ENCODE data around the gene ZDHHC8. TPM values are rescaled to one million over a fixed set of nuclear protein-coding genes. Genes with fewer than 3 reads are reported as not detected.

Gene ZDHHC8, protein sequence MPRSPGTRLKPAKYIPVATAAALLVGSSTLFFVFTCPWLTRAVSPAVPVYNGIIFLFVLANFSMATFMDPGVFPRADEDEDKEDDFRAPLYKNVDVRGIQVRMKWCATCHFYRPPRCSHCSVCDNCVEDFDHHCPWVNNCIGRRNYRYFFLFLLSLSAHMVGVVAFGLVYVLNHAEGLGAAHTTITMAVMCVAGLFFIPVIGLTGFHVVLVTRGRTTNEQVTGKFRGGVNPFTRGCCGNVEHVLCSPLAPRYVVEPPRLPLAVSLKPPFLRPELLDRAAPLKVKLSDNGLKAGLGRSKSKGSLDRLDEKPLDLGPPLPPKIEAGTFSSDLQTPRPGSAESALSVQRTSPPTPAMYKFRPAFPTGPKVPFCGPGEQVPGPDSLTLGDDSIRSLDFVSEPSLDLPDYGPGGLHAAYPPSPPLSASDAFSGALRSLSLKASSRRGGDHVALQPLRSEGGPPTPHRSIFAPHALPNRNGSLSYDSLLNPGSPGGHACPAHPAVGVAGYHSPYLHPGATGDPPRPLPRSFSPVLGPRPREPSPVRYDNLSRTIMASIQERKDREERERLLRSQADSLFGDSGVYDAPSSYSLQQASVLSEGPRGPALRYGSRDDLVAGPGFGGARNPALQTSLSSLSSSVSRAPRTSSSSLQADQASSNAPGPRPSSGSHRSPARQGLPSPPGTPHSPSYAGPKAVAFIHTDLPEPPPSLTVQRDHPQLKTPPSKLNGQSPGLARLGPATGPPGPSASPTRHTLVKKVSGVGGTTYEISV
- polyA plus RNA-seq (2013, experiment 1 of 2; ENCODE audit: insufficient read length) = 51.7 TPM
- polyA plus RNA-seq (2013, experiment 2 of 2; ENCODE audit: insufficient read length) = 56.5 TPM

DNA sequence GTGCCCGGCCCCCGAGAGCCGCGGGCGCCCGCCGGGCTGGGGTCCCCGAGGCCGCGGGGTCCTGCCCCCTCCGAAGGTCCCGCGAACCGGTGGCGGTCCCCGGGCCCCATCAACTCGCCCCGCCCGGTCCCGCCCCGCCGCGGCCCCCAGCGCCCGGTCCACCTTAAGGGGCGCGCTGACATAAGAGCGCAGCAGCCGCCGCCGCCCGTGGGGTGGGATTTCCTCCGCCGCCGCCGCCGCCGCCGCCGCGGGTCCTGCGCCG, at the start of gene ZDHHC8:
TSS of gene ZDHHC8 (plus strand) at position 208 of the 262 bp plus-strand sequence. CDS start 144 bp downstream, outside the sequence.
- DNase-seq = peak; percentile 30

GRCh38 chr22:20083157-20083890, 48.3 kb upstream of the ZDHHC8 start:
- no peak for DNase-seq

DNA sequence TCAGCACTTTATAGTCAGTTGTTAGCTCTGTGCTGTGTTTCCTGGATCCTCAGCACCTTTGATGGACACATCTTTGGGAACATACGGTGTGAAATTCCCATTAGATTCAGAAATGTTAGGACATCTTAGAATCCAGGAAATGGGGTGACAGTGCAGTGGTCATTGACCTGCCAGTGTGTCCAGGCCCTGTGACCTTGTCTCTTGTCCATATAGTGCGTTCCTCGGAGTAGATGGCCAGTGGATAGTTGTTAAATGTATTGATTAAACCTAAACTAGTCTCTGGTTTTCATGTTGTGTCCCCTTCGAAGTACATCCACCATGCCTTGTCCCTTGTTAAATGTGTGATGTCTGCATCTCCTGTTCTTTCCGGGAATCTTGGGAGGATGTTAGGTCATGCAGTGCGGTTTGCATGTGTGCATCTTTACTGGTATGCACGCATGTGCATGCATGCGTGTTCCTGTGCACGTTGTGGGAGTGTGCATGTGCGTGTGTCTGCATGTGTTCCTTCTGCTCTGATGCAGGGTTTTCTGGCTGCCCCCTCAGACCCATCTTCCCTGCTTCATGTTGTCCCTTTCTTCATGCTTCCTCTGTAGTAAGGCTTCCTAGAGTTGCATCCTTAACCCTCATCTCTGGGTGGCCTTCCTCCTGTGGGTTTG, 47.6 kb upstream of the ZDHHC8 start:
- DNase-seq = no peak

- DNase-seq = no peak
These were observed 46.8 kb upstream of the ZDHHC8 start for GRCh38 chr22:20084547-20085413.

DNA sequence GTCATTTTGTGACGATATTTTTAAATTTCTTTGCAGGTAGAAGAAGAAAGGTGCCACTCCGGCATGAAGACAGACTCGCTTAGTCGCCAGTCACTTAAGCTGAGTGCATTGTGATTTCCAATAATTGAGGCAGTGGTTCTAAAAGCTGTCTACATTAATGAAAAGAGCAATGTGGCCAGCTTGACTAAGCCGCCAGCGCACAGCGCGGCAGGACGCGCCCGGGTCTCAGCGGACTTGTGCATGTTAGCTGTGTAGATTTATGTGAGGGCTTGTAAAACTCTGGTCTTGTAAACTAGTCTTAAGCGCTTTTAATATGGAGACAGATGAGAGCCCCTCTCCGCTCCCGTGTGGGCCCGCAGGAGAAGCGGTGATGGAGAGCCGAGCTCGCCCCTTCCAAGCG, 46.0 kb upstream of the ZDHHC8 start:
- no peak for DNase-seq

DNA sequence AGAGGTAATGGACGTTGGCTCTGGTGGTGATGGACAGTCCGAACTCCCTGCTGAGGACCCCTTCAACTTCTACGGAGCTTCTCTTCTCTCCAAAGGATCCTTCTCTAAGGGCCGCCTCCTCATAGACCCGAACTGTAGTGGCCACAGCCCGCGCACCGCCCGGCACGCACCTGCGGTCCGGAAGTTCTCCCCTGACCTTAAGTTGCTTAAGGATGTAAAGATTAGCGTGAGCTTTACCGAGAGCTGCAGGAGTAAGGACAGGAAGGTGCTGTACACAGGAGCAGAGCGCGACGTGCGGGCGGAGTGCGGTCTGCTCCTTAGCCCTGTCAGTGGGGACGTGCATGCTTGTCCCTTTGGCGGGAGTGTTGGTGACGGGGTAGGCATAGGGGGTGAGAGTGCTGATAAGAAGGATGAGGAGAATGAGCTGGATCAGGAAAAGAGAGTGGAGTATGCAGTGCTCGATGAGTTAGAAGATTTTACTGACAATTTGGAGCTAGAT, 45.5 kb upstream of the ZDHHC8 start:
- DNase-seq = no peak

DNA sequence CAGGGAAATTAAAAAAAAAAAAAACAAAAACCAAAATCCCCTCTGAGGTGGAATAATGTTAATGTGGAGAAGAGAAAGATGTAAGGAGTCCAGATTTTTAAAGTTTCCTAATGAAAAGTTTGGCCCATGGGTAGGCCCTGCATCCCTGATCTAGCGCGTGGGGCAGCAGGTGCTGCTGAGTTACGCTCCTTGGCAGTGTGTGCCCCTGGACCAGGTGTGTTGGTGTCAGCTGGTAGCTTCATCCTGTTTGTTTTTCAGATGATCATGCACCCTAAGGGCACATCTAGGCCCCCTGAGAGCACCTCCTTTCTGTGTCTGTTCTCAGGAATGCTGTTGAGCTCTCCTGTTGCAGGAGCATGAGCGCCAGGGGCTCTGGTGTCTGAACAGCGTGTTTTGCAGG, 44.8 kb upstream of the ZDHHC8 start:
- DNase-seq = no peak

- no peak for DNase-seq
These were observed 44.0 kb upstream of the ZDHHC8 start for GRCh38 chr22:20087319-20088262.

- no peak for DNase-seq
These were observed 43.3 kb upstream of the ZDHHC8 start for GRCh38 chr22:20088263-20088648.

DNA sequence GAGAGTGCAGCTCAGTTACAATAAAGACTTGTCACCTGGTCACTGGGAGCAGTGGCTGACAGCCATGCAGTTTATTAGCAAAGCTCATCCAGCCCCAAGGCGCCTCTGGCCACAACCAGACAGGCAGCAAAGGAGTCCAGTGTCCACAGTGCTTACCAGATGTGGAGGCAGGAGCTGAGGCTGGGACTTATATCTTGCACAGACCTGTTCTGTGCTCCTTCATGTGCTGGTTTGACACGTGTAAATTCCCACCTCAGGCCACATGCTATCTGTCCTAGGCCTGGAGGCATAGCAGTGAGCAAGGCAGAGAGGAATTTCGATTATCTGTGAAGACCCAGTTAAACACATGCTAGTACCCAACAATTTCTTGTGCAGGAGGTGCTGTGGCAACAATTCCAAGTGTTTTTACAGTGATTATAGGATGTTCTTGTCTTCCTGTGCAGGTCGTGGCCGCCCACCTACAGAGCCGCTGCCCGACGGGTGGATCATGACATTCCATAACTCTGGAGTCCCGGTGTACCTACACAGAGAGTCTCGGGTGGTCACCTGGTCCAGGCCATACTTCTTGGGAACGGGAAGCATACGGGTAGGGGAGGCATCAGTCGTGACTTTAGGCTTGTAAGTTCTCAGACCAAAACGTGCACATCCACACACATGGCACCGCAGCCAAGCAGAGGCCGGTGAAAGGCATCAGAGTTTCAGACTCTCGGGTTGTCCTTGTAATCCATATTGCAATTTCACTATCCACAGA, 42.2 kb upstream of the ZDHHC8 start:
- no peak for DNase-seq

GRCh38 chr22:20089977-20090729, 41.5 kb upstream of the ZDHHC8 start:
- no peak for DNase-seq

GRCh38 chr22:20090730-20091240, 40.8 kb upstream of the ZDHHC8 start:
- no peak for DNase-seq

- DNase-seq = no peak
These were observed 39.7 kb upstream of the ZDHHC8 start for GRCh38 chr22:20091690-20092476.

- DNase-seq = no peak
These were observed 39.1 kb upstream of the ZDHHC8 start for GRCh38 chr22:20092477-20092854.

DNA sequence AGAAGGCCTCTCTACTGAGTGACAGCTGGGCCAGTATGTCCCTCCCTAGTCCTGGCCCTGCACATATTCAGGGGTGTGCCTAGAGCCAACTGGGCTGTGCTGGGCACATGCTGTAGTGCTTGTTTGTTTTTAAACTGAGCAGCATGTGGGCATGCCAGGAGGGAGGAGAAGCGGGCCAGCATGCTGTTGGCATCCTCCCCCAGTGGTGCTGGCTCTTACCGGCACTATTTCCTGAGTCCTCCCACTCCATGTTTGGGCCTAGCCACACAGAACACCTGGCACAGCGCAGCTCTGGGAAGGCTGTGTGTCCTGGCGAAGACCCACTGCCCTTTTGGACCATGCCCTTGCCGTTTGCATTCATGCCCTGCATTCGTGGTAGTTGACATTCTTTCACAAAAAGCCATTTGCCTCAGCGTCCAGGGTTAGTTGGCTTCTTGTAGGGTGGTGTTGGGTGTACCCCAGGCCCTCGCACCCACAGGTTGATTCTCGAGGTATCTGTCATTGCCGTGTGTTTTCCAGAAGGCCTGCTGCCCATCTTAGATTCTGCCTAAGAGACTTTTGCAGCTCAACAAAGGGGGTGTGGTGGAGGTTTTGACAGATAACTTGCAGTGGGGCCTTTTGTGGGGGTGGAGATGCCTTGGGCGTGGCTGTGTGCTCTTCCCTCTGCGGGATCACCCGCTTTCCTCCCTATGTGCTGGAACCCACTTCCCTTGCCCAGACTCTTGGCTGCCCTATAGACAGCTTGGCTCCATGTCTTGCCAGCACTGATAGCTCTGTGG, 38.0 kb upstream of the ZDHHC8 start:
- no peak for DNase-seq

DNA sequence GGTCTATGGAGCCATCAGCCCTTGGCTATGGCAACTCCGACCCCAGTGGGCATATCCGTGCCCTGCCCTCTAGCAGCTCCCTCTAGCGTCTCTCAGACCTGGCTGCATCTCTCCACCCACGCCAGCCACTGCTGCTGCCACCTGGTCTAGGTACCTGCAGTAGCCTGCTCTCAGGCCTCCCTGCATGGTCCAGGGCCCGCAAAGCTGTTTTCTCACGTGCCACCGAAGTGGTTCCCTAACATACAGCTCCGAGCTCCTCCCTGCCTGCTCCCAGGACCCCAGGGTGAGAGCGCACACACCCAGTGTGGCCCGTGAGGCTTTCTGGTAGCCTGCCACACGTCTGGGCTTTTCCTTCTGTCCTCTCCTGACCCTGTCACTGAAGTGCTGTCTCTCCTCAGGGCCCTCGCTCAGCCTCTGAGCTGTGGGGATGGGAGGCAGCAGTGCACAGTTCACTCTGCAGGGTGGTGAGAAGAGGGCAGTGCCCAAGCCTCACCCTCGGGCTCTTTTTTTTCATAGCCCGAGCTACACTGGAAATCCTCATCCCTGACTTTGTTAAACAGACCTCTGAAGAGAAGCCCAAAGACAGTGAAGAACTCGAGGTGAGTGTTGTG, 37.3 kb upstream of the ZDHHC8 start:
- no peak for DNase-seq

Measured in fibroblast of skin of abdomen (primary cell).